Purkinje cell (primary cell): Measurements from ENCODE around the gene KCNN2. TPM values are rescaled to one million over a fixed set of nuclear protein-coding genes. Genes with fewer than 3 reads are reported as not detected.

Experiments
- polyA plus RNA-seq: library from polyadenylated mRNA; unstranded; fragments of >200 nt; fragmentation: Nextera tagmentation; gene quantifications from 2 replicates; pipeline ENCODE4 v1.2.1, GENCODE V29; 2014

KCNN2 gene
- 38.7 and 43.6 TPM in 2 replicates for polyA plus RNA-seq

GRCh38 chr5:114361724-114362196, at the start of gene KCNN2:
KCNN2 (plus strand) TSS chr5:114362070; CDS start chr5:114362140, 70 bp downstream.

